Nephron (organoid): ENCODE measurements around the gene PNPLA2.
A peak's percentile ranks its signal among the peaks of the same experiment; 100 is the strongest.

Experiments used
- H3K27ac Mint-ChIP-seq, 3 experiments: 2 replicates each; pipeline ENCODE4 v1.8.0; 2020; ENCODE audit warnings: mixed read lengths in 3 of 3, mild to moderate bottlenecking in 2 of 3, moderate library complexity in 1 of 3
- H3K27me3 Mint-ChIP-seq: 2 replicates; pipeline ENCODE4 v1.8.0; 2021; ENCODE audit warnings: low read depth, mild to moderate bottlenecking, moderate library complexity, mixed read lengths
- H3K36me3 Mint-ChIP-seq: 2 replicates; pipeline ENCODE4 v1.8.0; 2020; ENCODE audit warnings: low read depth, mixed read lengths
- H3K4me1 Mint-ChIP-seq: 2 replicates; pipeline ENCODE4 v1.8.0; 2020; ENCODE audit warnings: mixed read lengths
- H3K4me3 Mint-ChIP-seq, 3 experiments: 2 replicates each; pipeline ENCODE4 v1.8.0; 2020; ENCODE audit warnings: mild to moderate bottlenecking in 3 of 3, mixed read lengths in 3 of 3, moderate library complexity in 2 of 3
- H3K9me3 Mint-ChIP-seq: 2 replicates; pipeline ENCODE4 v1.8.0; 2020; ENCODE audit warnings: mixed read lengths
- TF ChIP-seq, protein P1 (sequence below), 3 experiments: fragments of 200-600 bp; sonication (generic); IDR thresholded peaks; one replicate each; pipeline ENCODE4 v1.5.0; 2021; ENCODE audit warnings: antibody characterized with exemption in 3 of 3; ENCODE audit not compliant: unreplicated experiment in 3 of 3

Gene PNPLA2

DNA sequence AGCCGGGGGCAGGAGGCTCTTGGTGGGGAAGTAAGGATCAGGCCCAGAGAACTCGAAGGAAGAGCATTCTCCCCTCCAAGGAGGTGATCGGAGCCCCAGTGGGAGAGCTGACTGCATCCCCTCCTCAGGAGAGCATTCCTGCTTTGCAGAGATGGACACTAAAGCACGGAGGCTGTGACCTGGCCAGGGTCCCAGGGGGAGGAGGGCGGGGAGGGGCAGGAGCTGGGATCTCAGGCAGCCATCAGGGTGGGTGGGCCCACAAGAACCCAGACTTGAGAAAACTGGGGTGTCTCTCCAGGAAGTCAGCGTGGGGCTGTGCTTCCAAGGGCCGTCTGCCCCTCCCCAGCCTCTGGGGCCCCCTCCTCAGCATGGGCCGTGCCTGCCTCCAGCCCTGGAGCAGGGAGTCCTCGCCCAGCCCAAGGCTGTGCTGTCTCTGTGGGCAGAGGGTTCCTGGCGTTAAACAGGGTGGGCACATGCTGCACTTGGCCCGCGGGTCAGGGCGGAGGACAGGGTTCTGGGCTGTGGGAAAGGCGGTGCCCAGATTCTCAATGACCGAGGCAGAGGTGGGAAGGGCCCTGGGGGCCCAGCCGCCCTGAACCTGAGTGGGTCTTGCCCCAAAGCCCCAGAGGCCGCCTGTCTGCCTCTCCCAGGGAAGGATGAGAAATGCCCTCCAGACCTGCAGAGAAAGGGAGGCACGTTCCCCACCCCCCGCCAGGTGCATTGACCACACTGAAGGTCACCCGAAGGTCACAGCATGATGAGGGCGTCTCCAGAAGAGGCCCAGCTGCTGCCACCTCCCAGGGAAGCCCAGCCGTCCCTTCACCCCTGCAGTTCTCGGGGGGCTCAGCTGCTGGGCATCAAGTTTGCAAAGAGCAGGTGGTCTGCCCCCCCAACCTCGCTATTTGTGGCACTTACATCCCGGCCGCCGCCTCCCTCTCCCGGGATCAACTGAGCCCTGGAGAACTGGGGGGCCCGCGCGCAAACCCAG is 29.5 kb upstream of the PNPLA2 start:
- Mint-ChIP-seq H3K4me1 (peaks cover 8% of the 10 kb centered on the region), H3K36me3 (peaks cover 3% of the 10 kb centered on the region), H3K27me3 (no peaks in the 10 kb centered on the region), H3K4me3 (no peak overlapping the region), H3K27ac (no peak overlapping the region), H3K9me3 (no peaks in the 10 kb centered on the region)
- TF ChIP-seq, protein P1, sequence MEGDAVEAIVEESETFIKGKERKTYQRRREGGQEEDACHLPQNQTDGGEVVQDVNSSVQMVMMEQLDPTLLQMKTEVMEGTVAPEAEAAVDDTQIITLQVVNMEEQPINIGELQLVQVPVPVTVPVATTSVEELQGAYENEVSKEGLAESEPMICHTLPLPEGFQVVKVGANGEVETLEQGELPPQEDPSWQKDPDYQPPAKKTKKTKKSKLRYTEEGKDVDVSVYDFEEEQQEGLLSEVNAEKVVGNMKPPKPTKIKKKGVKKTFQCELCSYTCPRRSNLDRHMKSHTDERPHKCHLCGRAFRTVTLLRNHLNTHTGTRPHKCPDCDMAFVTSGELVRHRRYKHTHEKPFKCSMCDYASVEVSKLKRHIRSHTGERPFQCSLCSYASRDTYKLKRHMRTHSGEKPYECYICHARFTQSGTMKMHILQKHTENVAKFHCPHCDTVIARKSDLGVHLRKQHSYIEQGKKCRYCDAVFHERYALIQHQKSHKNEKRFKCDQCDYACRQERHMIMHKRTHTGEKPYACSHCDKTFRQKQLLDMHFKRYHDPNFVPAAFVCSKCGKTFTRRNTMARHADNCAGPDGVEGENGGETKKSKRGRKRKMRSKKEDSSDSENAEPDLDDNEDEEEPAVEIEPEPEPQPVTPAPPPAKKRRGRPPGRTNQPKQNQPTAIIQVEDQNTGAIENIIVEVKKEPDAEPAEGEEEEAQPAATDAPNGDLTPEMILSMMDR (IDR thresholded peaks at IDR 0.05; ENCODE audit: unreplicated experiment in 3 of 3), result no peak

DNA sequence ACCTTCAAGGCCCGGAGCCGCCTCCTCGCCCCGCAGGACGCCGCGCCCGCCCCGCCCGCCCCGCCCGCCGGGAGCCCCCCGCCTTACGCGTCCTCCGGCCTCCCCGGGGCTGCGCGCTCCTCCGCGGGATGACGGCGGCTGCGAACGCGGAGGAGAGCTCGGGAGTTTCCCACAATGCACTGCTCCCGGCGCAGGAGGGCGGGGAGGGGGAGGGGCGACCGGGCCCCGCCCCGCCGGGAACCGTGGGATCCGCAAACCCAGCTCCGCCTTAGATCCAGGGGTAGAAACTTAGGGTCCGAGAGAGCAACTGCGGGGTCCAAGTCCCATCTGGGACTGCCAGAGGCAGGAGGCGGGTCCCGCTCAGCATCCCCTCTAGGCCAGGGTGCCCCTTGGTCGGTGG is 28.8 kb upstream of the PNPLA2 start, which contains the start of gene CEND1:
TSS of gene CEND1 (minus strand) at position 148 of the 400 bp plus-strand sequence. CDS start 1,514 bp downstream, outside the sequence.
- TF ChIP-seq, protein P1 (IDR thresholded peaks at IDR 0.05; ENCODE audit: unreplicated experiment in 3 of 3), result no peak
- Mint-ChIP-seq H3K4me1 (peaks cover 8% of the 10 kb centered on the region), H3K27me3 (no peaks in the 10 kb centered on the region), H3K9me3 (no peaks in the 10 kb centered on the region), H3K4me3 (peak within 1 kb of the TSS in 1 of 3 experiments; percentile 13), H3K27ac (no peak within 1 kb of the TSS), H3K36me3 (peaks cover 3% of the 10 kb centered on the region)

DNA sequence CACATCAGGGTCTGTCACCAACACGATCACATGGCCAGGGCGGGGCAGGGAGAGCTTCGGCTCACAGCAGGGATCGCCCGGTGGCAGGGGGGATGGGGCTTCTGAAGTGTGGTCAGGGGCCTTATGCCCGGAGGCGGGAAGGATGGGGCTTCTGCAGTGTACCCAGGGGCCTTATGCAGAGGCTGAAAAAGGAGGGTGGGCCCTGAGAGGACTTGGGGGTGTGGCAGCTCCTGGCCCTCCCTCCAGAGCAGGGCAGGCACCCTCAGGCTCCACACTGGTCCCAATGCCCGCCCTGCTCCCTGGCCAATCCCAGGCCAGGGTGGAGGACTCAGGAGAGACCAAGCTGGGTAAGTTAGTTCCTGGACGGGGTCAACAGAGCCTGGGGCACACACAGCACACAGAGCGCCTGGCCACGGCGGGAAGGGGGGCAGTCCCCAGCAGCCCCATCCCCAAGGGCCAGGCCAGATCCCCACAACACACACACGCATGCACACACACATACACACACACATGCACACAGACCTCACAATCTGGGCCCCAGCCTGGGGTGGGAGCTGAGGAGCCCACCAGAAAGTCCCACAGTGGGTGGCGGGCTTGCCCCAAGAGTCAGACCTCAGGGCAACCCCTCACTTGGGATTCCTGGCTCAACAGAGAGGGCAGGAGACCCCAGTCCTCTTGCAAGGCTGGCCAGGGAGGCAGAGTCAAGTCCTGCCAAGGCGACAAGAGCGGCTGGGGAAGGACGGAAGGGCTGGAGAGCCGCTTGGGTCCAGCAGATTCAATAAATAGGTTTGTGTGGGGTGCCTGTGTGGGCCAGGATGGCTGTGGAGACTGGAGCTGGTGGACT is 27.8 kb upstream of the PNPLA2 start:
- Mint-ChIP-seq H3K4me3 (peak overlapping the region in 1 of 3 experiments; percentile 13), H3K4me1 (peaks cover 7% of the 10 kb centered on the region), H3K27ac (no peak overlapping the region), H3K9me3 (no peaks in the 10 kb centered on the region), H3K36me3 (peaks cover 3% of the 10 kb centered on the region), H3K27me3 (no peaks in the 10 kb centered on the region)
- TF ChIP-seq, protein P1 (IDR thresholded peaks at IDR 0.05; ENCODE audit: unreplicated experiment in 3 of 3), result no peak

DNA sequence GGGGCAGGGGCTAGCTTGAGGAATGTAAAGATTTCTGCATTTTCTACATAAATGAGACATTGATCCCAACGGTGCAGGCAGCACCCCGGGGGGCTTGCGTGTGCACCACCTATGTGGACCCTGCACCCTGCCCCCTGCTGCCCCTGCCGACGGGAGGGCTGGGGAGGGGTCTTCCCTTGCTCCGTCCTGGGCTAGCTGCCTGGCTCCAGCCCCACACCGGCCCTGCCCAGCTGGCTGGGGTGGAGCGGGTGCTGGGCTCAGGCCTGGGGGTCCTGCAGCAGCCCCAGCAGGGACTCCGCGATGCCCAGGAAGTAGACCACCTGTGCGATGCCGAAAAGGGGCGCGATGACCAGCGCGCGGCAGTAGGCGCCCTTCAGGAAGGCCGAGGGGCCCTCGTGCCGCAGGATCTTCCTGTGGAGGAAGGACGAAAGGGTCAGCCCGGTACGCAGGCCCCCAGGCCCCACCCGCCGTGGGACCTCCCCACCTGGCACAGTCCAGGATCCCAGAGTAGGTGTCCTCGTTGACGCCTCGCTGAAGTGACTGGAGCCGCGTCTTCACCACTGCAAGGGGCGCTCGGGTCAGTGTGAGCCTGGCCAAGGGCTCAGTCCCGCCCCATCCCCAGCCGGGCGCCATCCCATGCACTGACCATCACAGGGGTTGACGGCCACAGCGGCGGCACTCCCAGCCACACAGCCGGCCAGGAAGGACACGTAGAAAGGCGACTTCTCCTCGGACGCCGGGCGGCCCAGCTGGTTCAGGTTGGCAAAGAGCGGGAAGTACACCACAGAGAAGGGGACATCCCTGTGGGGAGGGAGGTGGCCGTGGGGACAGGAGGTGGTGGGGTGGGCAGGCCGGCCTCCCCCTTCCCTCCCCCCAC is 26.8 kb upstream of the PNPLA2 start:
- Mint-ChIP-seq H3K9me3 (no peaks in the 10 kb centered on the region), H3K27me3 (no peaks in the 10 kb centered on the region), H3K36me3 (peaks cover 3% of the 10 kb centered on the region), H3K4me3 (no peak overlapping the region), H3K4me1 (peaks cover 7% of the 10 kb centered on the region), H3K27ac (no peak overlapping the region)
- TF ChIP-seq, protein P1 (IDR thresholded peaks at IDR 0.05; ENCODE audit: unreplicated experiment in 3 of 3), result no peak

DNA sequence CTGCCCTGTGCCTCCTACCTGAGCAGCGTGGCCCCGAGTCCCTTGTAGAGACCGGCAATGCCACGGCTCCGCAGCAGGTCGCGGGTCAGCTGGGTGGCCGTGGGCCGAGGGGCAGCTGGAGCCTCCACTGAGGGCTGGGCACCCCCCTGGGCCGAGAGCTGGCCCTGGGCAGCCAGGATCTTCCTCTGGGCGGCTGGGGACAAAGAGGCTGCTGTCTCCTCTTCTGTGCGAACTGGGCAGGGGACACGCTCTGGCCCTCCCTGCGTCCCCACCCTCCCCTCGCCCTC is 26.2 kb upstream of the PNPLA2 start:
- Mint-ChIP-seq H3K27ac (no peak overlapping the region), H3K4me1 (peaks cover 13% of the 10 kb centered on the region)
- TF ChIP-seq, protein P1 (IDR thresholded peaks at IDR 0.05; ENCODE audit: unreplicated experiment in 3 of 3), result no peak

More for the DNA sequence above, 26.2 kb upstream of the PNPLA2 start:
- no peak overlapping the region for H3K4me3 Mint-ChIP-seq
- peaks cover 3% of the 10 kb centered on the region for H3K36me3 Mint-ChIP-seq
- H3K9me3 Mint-ChIP-seq, result no peaks in the 10 kb centered on the region
- H3K27me3 Mint-ChIP-seq, result no peaks in the 10 kb centered on the region
